SK-N-MC (cell line): Measurements from ENCODE around the gene TDP1.

Experiments used
- DNase-seq: peaks from one replicate; pipeline ENCODE4 v3.0.0-alpha.2; 2011; ENCODE audit warnings: low read depth, low spot score
- H3K27ac ChIP-seq: fragments of 200-600 bp; sonication (generic); 2 replicates; pipeline ENCODE4 v1.5.1; 2016; ENCODE audit warnings: mixed run types
- H3K36me3 ChIP-seq: fragments of 200-600 bp; sonication (generic); 2 replicates; pipeline ENCODE4 v1.6.1; 2017; ENCODE audit warnings: antibody characterized with exemption, low read length, mixed read lengths; ENCODE audit not compliant: insufficient read depth
- H3K4me3 ChIP-seq: fragments of 200-600 bp; sonication (generic); 2 replicates; pipeline ENCODE4 v1.5.1; 2016
- H3K9ac ChIP-seq: fragments of 200-600 bp; sonication (generic); 2 replicates; pipeline ENCODE4 v1.8.0; 2017; ENCODE audit warnings: mixed run types, mixed read lengths; ENCODE audit not compliant: insufficient read length
- H3K9me3 ChIP-seq: fragments of 200-600 bp; sonication (generic); 2 replicates; pipeline ENCODE4 v1.6.1; 2017; ENCODE audit warnings: low read depth, mild to moderate bottlenecking, antibody characterized with exemption, low read length, moderate library complexity, mixed read lengths
- EZH2 ChIP-seq: fragments of 200-600 bp; sonication (generic); IDR thresholded peaks from one replicate; pipeline ENCODE4 v1.6.1; 2017; ENCODE audit warnings: antibody characterized with exemption
- FOXP2 ChIP-seq: optimal IDR thresholded peaks from 2 replicates; pipeline ENCODE3; 2011; ENCODE audit warnings: mild to moderate bottlenecking, moderate library complexity; ENCODE audit not compliant: insufficient read depth; ENCODE audit errors: extremely low read length, control extremely low read depth
- POLR2AphosphoS5 ChIP-seq: IDR thresholded peaks from 2 replicates; pipeline ENCODE4 v1.6.1; 2012; ENCODE audit warnings: mild to moderate bottlenecking, low read depth, low read length, borderline replicate concordance

The TDP1 gene

GRCh38 chr14:89955022-89955744 is 544 bp upstream of the TDP1 start:
- H3K9ac ChIP-seq = peak overlapping the region; percentile 74
- TF ChIP-seq FOXP2 (no peak), EZH2 (no peak), POLR2AphosphoS5 (no peak)
- DNase-seq = no peak
- peak overlapping the region; percentile 98 for H3K4me3 ChIP-seq
- peak overlapping the region; percentile 5; the same call in 1 of the 2 replicates for H3K27ac ChIP-seq
- H3K9me3 ChIP-seq = no peaks in the 10 kb centered on the region
- H3K36me3 ChIP-seq = peaks cover 19% of the 10 kb centered on the region

- TF ChIP-seq FOXP2 (no peak), EZH2 (no peak), POLR2AphosphoS5 (no peak)
- peak overlapping the region; percentile 98 for H3K4me3 ChIP-seq
Observed at GRCh38 chr14:89956661-89957009, 908 bp downstream of the TDP1 start.

GRCh38 chr14:89957376-89957775 is 1.6 kb downstream of the TDP1 start:
- peak overlapping the region; percentile 92 for H3K9ac ChIP-seq
- TF ChIP-seq FOXP2 (no peak), EZH2 (no peak), POLR2AphosphoS5 (no peak)
- DNase-seq = no peak
- no peak overlapping the region for H3K27ac ChIP-seq
- peaks cover 23% of the 10 kb centered on the region for H3K36me3 ChIP-seq
- peak overlapping the region; percentile 98 for H3K4me3 ChIP-seq
- H3K9me3 ChIP-seq = no peaks in the 10 kb centered on the region

More at GRCh38 chr14:89956661-89957009, 908 bp downstream of the TDP1 start:
- no peak overlapping the region for H3K27ac ChIP-seq
- H3K9ac ChIP-seq = peak overlapping the region; percentile 92
- peaks cover 19% of the 10 kb centered on the region for H3K36me3 ChIP-seq
- H3K9me3 ChIP-seq = no peaks in the 10 kb centered on the region
- no peak for DNase-seq

DNA sequence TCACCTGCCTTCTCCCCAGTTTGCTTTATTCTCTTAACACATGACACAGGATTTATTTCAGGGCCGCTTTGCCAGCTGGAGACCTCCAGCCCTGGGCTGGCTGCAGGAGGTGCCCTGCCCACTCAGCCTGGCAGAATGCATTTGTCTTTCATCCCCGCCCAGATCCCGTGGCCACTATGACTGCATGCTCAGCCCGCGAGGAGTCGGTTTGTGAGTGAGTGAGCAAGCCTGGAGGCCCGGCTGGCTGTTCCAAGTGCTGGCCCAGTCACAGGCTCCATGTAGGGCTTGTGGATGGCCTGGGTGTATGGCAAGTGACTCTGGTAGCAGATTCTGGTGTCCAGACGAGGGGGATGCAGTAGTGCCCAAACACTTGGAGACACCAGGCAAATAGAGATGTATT is 2.1 kb downstream of the TDP1 start:
- Histone ChIP-seq H3K4me3 (no peak overlapping the region), H3K9me3 (no peaks in the 10 kb centered on the region), H3K27ac (no peak overlapping the region), H3K9ac (no peak overlapping the region), H3K36me3 (peaks cover 27% of the 10 kb centered on the region)
- no peak for TF ChIP-seq FOXP2
- no peak for TF ChIP-seq EZH2
- no peak for TF ChIP-seq POLR2AphosphoS5
- no peak for DNase-seq

- H3K27ac ChIP-seq = no peak overlapping the region
- no peak for DNase-seq
- peaks cover 39% of the 10 kb centered on the region for H3K36me3 ChIP-seq
- no peaks in the 10 kb centered on the region for H3K9me3 ChIP-seq
- no peak overlapping the region for H3K4me3 ChIP-seq
- TF ChIP-seq EZH2 (no peak), FOXP2 (no peak), POLR2AphosphoS5 (no peak)
- no peak overlapping the region for H3K9ac ChIP-seq
Observed at GRCh38 chr14:89958966-89959365, 3.2 kb downstream of the TDP1 start.

DNA sequence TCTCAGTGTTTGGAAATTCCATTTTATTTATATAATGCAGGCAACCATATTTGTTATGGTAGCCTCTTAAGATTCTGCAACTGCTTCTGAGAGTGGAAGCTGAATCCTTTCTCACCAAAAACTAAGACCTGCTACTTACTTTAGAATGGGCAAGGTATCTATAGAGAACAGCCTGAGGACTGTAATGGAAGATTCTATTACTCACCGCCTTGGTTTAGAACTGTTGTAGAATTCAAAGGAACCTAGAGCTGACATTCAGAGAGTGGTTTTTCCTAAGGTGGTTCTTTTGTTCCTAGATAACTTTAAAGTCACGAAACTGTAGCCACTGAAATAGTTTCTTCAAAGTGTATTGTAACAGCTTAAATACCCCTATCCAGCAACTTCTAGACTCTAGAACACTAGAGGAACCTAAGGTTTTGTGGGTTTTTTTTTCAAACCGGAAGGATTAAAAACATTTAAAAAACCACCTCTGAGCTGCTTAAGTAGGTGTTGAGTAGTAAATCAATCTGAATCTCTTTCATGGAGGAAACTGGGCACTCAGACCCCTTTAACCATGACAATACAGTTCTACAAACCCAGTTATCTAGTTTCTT is 4.2 kb downstream of the TDP1 start:
- DNase-seq = no peak
- H3K36me3 ChIP-seq = peaks cover 45% of the 10 kb centered on the region
- H3K27ac ChIP-seq = no peak overlapping the region
- no peak overlapping the region for H3K4me3 ChIP-seq
- H3K9me3 ChIP-seq = no peaks in the 10 kb centered on the region
- TF ChIP-seq POLR2AphosphoS5 (no peak), EZH2 (no peak), FOXP2 (no peak)
- H3K9ac ChIP-seq = no peak overlapping the region

GRCh38 chr14:89960914-89961313 is 5.2 kb downstream of the TDP1 start:
- peaks cover 51% of the 10 kb centered on the region for H3K36me3 ChIP-seq

GRCh38 chr14:89963288-89963978 is 7.7 kb downstream of the TDP1 start:
- Histone ChIP-seq H3K27ac (no peak overlapping the region), H3K9ac (no peak overlapping the region), H3K9me3 (no peaks in the 10 kb centered on the region), H3K4me3 (no peak overlapping the region), H3K36me3 (peaks cover 61% of the 10 kb centered on the region)
- no peak for DNase-seq
- TF ChIP-seq EZH2 = no peak

More at GRCh38 chr14:89960914-89961313, 5.2 kb downstream of the TDP1 start:
- DNase-seq = no peak
- no peak overlapping the region for H3K9ac ChIP-seq
- H3K4me3 ChIP-seq = no peak overlapping the region
- no peaks in the 10 kb centered on the region for H3K9me3 ChIP-seq
- H3K27ac ChIP-seq = no peak overlapping the region
- TF ChIP-seq EZH2 = no peak
- TF ChIP-seq POLR2AphosphoS5 = no peak
- no peak for TF ChIP-seq FOXP2

DNA sequence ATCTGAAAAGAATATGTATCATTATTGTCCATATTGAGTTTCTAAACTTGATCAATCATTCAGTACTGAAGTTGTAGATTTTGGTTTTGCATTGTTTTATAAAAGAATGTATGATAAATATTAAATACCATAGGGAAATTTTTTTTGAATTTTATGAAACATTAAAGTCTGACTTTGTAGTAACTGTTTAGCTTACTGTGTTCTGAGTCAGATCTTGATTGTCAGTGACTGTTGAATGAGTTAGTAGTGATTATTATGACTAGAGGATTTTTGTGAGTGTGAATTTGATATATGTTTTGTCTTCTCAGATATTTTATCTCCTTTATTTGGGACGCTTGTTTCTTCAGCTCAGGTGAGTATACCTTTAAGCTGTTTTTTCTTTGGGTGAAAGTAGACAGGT is 10.1 kb downstream of the TDP1 start:
- Histone ChIP-seq H3K4me3 (no peak overlapping the region), H3K27ac (no peak overlapping the region), H3K9me3 (no peaks in the 10 kb centered on the region), H3K9ac (no peak overlapping the region), H3K36me3 (peaks cover 63% of the 10 kb centered on the region)
- DNase-seq = no peak
- TF ChIP-seq POLR2AphosphoS5 (no peak), FOXP2 (no peak), EZH2 (no peak)
